Caki2 (cell line): Measurements from ENCODE around the gene MAT2A. TPM values are rescaled to one million over a fixed set of nuclear protein-coding genes. Genes with fewer than 3 reads are reported as not detected.
"Not testable (repeated sequence)": the region's sequence is repeated elsewhere in the genome, so short reads cannot be mapped to it uniquely, and the experiment has no call there.

ENCODE experiments used
- DNase-seq: peaks from one replicate; pipeline ENCODE4 v3.0.0-alpha.2; 2015; ENCODE audit warnings: low read depth
- in situ Hi-C: cut with HindIII; loops from 2 replicates; pipeline ENCODE4 v1.10.0; 2016; ENCODE audit warnings: low sequenced_read_pairs, low pct_unique_long_range_greater_than_20kb, mixed read lengths
- total RNA-seq: library from RNA; depleted of rRNA; stranded (reverse); fragments of >200 nt; shearing (Covaris generic); gene quantifications from 2 replicates; pipeline ENCODE4 v1.2.3, GENCODE V29; 2014; ENCODE audit warnings: low replicate concordance; rRNA removed

The MAT2A gene
- total RNA-seq, 1 experiment from 2014 or later: 59.5 TPM

DNA sequence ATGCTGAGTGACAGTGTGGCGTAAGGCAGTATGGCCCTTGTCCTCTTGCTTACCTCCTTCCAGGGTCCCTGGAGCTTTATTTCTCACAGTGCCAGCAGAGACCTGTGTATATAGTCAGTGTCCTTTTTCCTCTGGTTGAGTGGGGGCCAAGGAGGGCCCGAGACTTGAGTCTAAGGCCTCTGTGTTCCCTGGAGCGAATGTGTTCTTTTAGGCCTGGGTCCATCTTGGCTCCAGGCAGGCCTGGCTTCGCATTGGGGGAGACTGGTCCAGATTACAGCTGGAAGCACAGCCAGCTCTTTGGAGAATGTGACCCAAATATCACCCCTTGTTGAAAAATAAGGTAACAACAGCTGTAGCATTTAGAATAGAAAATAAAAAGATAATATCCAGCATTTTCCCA is 50.2 kb downstream of the MAT2A start:
- DNase-seq: no peak
- in situ Hi-C loops: no loop called here

DNA sequence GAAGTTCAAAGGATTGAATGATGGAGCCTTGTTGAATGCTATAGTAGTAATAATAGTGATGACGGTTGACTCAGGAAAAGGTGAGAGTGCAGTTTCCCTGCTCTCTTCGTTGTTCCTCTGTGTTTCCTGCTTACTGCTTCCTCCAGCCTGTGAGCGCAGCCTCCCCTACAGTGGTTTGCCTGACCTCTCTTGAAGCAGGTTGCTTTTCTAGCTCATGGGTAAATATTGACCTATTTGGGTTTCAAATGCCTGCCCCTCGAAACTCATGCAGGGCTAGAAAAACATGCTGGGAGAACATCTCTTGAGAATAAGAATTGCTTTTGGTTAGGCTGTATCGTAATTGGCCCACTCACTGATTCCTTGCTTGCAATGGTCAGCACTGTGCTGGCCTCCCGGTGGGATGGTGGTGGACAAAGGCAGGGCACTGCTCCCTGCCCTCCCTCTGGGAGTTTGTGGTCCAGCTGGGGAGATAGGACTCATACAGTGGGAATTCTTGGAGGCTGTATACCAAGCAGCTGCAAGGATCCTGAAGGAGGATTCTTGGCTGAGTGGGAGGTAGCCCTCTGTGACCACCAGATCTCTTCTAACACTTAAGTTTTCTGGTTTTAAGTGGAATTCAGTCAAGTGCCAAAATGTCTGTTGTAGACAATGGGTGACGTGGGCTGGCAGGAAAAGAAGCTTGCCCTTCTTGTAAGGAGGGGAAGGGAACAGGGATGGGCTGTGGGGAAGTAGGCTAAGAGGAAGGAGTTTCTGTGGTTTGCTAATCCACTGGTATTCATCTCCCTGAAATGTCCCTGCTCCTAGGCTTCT is 51.2 kb downstream of the MAT2A start:
- in situ Hi-C loops: no loop called here
- no peak for DNase-seq

DNA sequence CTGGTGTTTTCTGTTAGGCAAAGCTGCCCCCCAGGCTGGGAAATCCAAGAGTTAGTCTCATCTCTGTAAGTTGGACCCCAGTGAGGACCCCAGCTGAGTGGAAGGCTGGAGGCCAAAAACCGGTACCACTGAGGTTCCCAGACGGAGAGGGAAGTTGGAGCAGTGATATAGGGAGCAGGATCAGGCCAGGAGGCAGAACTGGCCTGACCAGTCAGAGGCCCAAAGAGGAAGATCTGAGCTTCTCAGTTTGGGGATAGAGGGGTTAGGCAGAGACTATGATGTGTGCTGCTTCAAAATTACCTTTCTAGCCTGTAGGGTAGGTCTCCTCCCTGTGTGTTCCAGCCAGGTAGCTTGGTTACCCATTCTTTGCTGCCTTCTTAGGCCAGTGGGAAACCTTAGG is 52.0 kb downstream of the MAT2A start:
- no peak for DNase-seq
- in situ Hi-C loops: no loop called here

DNA sequence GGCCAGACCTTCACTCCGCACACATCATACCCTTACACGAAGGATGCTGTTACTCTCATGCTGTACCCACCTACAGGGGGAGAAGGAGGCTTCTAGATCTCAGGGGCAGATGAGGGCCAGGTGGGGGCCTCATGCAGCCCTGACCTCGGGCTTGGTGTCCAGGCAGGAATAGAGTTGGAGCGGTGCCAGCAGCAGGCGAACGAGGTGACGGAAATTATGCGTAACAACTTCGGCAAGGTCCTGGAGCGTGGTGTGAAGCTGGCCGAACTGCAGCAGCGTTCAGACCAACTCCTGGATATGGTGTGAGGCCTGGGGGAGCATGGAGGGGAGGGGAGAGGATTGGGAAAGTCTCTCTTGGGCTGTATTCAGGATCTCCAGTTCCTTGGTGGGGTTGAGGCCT is 52.6 kb downstream of the MAT2A start:
- in situ Hi-C loops: no loop called here
- no peak for DNase-seq

DNA sequence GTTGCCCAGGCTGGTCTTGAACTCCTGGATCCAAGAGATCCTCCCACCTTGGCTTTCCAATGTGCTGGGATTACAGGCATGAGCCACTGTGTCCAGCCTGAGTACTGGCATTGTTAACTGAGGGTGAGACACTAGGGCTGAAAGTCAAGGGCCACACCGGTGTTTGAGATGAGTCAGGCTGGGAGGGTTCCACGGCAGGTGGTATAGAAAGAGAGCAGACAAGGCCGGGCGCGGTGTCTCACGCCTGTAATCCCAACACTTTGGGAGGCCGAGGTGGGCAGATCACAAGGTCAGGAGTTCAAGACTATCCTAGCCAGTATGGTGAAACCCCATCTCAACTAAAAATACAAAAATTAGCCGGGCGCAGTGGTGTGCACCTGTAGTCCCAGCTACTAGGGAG is 53.3 kb downstream of the MAT2A start:
- DNase-seq, in situ Hi-C loops: not testable (repeated sequence)

DNA sequence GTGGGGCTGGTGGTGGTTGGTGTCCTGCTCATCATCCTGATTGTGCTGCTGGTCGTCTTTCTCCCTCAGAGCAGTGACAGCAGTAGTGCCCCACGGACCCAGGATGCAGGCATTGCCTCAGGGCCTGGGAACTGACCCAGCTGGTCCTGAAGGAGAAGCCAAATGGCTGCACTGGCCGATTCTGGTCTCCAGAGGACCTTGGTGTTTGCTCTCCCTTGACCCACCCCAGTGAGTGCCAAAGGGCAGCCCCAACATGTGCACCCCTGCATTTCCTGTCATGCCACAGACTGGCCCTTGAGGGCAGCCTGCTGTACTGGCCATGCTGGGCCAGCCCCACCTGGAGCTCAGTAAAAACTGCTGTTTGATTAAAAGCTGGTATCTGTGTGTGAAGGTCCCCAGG is 54.1 kb downstream of the MAT2A start:
- DNase-seq: no peak
- in situ Hi-C loops: no loop called here

Other genes starting within 250 kb of the MAT2A start
- gene TGOLN2, start 211.2 kb upstream of the MAT2A start, total RNA-seq: 38.2 and 41.5 TPM in 2 replicates
- 52.8 and 86.1 TPM in 2 replicates for gene RETSAT, start 184.6 kb upstream of the MAT2A start, total RNA-seq
- 8.6 and 21.3 TPM in 2 replicates for gene ELMOD3, start 184.4 kb upstream of the MAT2A start, total RNA-seq
- 429 and 545 TPM in 2 replicates for gene CAPG, start 128.8 kb upstream of the MAT2A start, total RNA-seq
- 0.44 TPM in 1 of 2 replicates, not detected in the other for gene SH2D6, start 120.5 kb upstream of the MAT2A start, total RNA-seq
- gene GGCX, start 22.3 kb downstream of the MAT2A start, total RNA-seq: 61.5 and 69.2 TPM in 2 replicates
- gene VAMP8, start 38.4 kb downstream of the MAT2A start, total RNA-seq: 2.0 and 3.4 TPM in 2 replicates
- gene VAMP5, start 45.3 kb downstream of the MAT2A start, total RNA-seq: not detected in 2 replicates
- gene RNF181, start 56.6 kb downstream of the MAT2A start, total RNA-seq: 166 and 213 TPM in 2 replicates
- gene TMEM150A, start 63.5 kb downstream of the MAT2A start, total RNA-seq: 3.9 and 8.2 TPM in 2 replicates
- 37.0 and 60.7 TPM in 2 replicates for gene C2orf68, start 72.9 kb downstream of the MAT2A start, total RNA-seq
- 84.5 and 85.2 TPM in 2 replicates for gene USP39, start 77.0 kb downstream of the MAT2A start, total RNA-seq
- gene SFTPB, start 129.0 kb downstream of the MAT2A start, total RNA-seq: not detected in 2 replicates
- gene GNLY, start 155.2 kb downstream of the MAT2A start, total RNA-seq: not detected in 2 replicates
- 7.5 and 12.9 TPM in 2 replicates for gene ATOH8, start 214.8 kb downstream of the MAT2A start, total RNA-seq